IPS DF 6.9 (cell line): ENCODE results near the gene CABYR.

Source experiments
- DNase-seq: peaks from one replicate; pipeline ENCODE4 v3.0.0-alpha.2; 2013; ENCODE audit warnings: low read depth, low spot score
- H3K27ac ChIP-seq: one replicate; pipeline ENCODE4 v1.5.1; 2013; ENCODE audit warnings: low read length, control low read depth
- H3K27me3 ChIP-seq: 2 replicates; pipeline ENCODE4 v1.6.1; 2013; ENCODE audit warnings: mild to moderate bottlenecking, low read length; ENCODE audit not compliant: control insufficient read depth, insufficient read depth
- H3K36me3 ChIP-seq: 2 replicates; pipeline ENCODE4 v1.6.1; 2013; ENCODE audit warnings: low read length; ENCODE audit not compliant: control insufficient read depth, insufficient read depth
- H3K4me1 ChIP-seq: 2 replicates; pipeline ENCODE4 v1.6.1; 2013; ENCODE audit warnings: low read length; ENCODE audit not compliant: control insufficient read depth, insufficient read depth
- H3K4me3 ChIP-seq: 2 replicates; pipeline ENCODE4 v1.5.1; 2013; ENCODE audit warnings: mild to moderate bottlenecking, low read length
- H3K9me3 ChIP-seq: 2 replicates; pipeline ENCODE4 v1.6.1; 2013; ENCODE audit warnings: low read length, inconsistent platforms; ENCODE audit not compliant: control insufficient read depth, insufficient read depth
- WGBS: extraction: QIAGEN DNeasy Blood & Tissue Kit; methylation state at CpG from one replicate; pipeline ENCODE4 v1.1.7; 2013; ENCODE audit warnings: mixed read lengths, missing lambda C conversion rate; ENCODE audit not compliant: insufficient read length, insufficient coverage; 5-methylcytosine and 5-hydroxymethylcytosine counted together

CABYR gene, protein sequence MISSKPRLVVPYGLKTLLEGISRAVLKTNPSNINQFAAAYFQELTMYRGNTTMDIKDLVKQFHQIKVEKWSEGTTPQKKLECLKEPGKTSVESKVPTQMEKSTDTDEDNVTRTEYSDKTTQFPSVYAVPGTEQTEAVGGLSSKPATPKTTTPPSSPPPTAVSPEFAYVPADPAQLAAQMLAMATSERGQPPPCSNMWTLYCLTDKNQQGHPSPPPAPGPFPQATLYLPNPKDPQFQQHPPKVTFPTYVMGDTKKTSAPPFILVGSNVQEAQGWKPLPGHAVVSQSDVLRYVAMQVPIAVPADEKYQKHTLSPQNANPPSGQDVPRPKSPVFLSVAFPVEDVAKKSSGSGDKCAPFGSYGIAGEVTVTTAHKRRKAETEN

DNA sequence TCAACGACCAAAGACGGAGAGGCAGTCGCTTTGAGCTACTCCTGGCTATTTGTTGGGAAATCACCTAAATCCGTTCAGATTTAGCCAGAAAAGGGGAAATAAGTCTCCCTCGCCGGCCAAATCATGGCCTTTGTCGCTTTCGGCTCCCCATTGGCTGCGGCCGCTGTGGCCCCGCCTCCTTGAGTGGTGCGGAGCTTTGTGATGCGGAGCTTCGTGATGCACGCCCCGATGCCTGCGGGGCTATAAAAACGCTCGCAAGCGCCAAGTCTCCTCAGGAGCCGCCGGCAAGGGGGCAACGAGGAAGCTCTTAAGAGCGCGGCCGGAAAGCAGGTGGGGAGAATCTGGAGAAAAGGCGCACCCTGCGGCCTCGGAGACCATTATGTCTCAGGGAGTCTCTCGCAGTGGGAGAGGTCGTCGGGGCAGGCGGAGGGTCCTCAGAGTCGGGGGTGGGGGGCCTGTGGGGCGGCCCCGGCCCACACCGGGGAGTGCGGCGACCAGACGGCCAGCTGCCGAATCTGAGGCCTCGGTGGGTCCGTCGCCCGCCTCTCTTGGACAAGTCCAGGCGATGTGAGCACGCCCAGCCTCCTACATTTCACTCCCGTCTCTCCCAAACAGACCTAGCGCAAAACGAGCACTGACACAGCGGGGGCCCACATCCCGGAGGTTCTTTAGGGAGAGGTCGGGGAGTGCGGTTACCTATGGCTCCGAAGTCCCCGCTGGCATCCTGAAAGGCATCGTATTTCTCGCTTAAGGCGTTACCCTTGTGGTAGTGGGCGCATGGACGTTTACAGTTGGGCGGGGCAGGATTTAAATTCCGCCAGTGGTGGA, at the start of gene CABYR:
Gene CABYR, plus strand, starts transcription at position 274 of the 828 bp plus-strand sequence. CDS start 4,053 bp downstream, outside the sequence.
- Histone ChIP-seq H3K4me3 (peak within 1 kb of the TSS; percentile 75), H3K9me3 (no peaks in the 10 kb centered on the region), H3K27me3 (no peaks in the 10 kb centered on the region), H3K4me1 (peaks cover 2% of the 10 kb centered on the region; the same call in 1 of the 2 replicates), H3K27ac (no peak within 1 kb of the TSS), H3K36me3 (no peaks in the 10 kb centered on the region)
- peak; percentile 87 for DNase-seq
- no CpG with 5 or more reads among the region's 63 CpGs for WGBS

DNA sequence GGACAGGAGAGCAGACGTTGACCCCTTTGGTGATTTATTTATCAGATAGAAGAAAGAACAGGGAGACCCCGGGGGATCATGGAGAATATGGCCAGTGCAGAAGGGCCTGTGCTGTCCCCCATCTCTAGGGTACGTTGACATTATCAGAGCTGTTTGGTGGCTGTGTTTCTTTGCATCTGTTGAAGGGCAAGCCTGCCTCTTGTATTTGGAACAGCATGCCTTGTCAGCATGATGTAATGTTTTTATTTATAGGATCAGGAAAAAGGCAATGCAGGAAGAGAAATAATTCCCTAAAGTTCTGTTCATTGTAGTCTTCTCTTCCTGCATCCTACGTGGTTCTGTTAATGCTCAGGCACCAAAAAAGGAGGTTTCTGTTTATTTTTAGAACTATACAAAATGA, 49.8 kb upstream of the CABYR start:
- H3K4me1 ChIP-seq: no peaks in the 10 kb centered on the region

DNA sequence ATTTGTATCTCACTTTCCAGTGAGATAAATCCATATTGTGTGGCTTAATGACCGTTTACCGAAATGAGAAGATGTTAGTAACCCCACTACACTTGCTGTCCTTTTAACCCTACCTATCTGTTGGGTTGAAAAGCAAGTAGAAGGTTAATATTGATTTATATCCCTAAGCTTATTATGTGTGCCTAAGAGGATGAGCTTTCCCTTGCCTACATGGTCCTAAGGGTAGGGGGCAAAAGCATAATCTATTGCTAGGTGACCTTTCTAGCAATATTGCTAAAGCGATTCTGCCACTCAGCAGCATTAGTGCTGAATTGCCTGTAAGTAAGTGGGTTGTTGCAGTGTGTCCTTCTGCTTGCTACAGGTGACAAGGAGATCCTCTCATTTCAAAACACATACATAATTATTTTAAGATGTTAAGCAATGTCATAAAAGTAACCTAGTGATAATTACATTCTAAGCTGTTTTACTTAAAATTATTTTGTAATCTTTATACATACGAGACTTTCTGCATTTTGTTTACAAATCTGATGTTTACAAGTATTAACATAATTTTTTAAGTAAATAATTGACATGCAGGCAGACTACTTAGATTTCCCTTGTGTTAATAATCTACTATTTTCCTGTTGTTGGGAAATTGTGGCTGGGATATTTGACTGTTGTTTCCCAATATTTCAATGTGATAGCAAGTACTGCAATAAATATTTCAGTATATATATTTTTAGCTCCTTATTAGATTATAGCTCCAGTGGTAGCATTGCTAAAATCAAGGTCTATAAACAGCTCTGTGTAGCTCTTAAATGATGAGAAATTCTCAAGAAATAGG, 49.1 kb upstream of the CABYR start:
- peaks cover 2% of the 10 kb centered on the region; the same call in 1 of the 2 replicates for H3K36me3 ChIP-seq
- H3K27ac ChIP-seq: no peak overlapping the region
- no peak for DNase-seq
- no peaks in the 10 kb centered on the region for H3K27me3 ChIP-seq
- WGBS: no CpG with 5 or more reads among the region's 4 CpGs
- no peaks in the 10 kb centered on the region for H3K9me3 ChIP-seq
- H3K4me1 ChIP-seq: no peaks in the 10 kb centered on the region
- no peak overlapping the region for H3K4me3 ChIP-seq

More for the DNA sequence above, 49.8 kb upstream of the CABYR start:
- no CpG with 5 or more reads among the region's 4 CpGs for WGBS
- no peak for DNase-seq
- Histone ChIP-seq H3K27me3 (no peaks in the 10 kb centered on the region), H3K4me3 (no peak overlapping the region), H3K9me3 (no peaks in the 10 kb centered on the region), H3K27ac (no peak overlapping the region), H3K36me3 (peaks cover 2% of the 10 kb centered on the region; the same call in 1 of the 2 replicates)

DNA sequence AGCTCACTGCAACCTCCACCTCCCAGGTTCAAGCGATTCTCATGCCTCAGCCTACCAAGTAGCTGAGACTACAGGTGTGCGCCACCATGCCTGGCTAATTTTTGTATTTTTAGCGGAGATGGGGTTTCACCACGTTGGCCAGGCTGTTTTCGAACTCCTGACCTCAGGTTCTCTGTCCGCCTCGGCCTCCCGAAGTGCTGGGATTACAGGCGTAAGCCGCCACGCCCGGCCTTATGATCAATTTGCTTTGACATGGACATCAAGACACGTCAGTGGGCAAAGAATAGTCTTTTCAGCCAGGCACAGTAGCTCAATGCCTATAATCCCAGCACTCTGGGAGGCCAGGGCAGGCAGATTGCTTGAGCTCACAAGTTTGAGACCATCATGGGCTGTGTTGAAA, 48.0 kb upstream of the CABYR start:
- WGBS: no CpG with 5 or more reads among the region's 13 CpGs
- no peaks in the 10 kb centered on the region for H3K27me3 ChIP-seq
- DNase-seq: no peak
- peaks cover 2% of the 10 kb centered on the region; the same call in 1 of the 2 replicates for H3K36me3 ChIP-seq
- H3K9me3 ChIP-seq: no peaks in the 10 kb centered on the region
- H3K27ac ChIP-seq: no peak overlapping the region
- no peak overlapping the region for H3K4me3 ChIP-seq
- H3K4me1 ChIP-seq: no peaks in the 10 kb centered on the region

DNA sequence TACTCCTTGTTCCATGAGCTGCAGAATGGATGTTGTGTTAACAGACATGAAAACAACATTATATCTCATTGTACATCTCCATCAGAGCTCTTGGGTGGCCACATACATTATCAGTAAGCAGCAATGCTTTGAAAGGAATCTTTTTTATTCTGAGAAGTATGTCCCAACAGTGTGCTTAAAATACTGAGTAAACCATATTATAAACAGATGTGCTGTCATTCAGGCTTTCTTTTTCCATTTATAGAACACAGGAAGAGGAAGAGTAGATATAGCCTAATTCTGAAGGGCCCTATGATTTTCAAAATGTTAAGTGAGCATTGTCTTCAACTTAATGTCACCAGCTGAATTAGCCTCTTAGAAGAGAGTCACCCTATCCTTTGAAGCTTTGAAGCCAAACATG, 44.3 kb upstream of the CABYR start:
- H3K36me3 ChIP-seq: no peaks in the 10 kb centered on the region
- no peaks in the 10 kb centered on the region for H3K27me3 ChIP-seq
- no peaks in the 10 kb centered on the region for H3K9me3 ChIP-seq
- no peaks in the 10 kb centered on the region for H3K4me1 ChIP-seq
- H3K4me3 ChIP-seq: no peak overlapping the region
- H3K27ac ChIP-seq: no peak overlapping the region
- DNase-seq: no peak

DNA sequence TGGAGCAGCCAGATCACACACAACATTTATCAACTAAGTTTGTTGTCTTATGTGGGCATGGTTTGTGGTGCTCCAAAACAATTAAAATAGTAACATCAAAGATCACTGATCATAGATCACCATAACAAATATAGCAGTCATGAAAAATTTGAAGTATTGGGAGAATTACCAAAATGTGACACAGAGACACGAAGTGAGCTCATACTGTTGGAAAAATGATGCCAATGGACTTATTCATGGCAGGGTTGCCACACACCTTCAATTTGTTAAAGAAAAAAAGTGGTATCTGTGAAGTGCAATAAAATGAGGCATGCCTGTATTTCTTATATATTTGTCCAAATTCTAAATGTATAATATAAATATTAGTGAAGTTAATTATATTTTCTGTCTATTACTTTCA, 42.9 kb upstream of the CABYR start:
- no CpG with 5 or more reads among the region's 1 CpG for WGBS
- H3K4me1 ChIP-seq: no peaks in the 10 kb centered on the region
- H3K36me3 ChIP-seq: no peaks in the 10 kb centered on the region
- no peaks in the 10 kb centered on the region for H3K27me3 ChIP-seq
- H3K27ac ChIP-seq: no peak overlapping the region
- DNase-seq: no peak
- H3K4me3 ChIP-seq: no peak overlapping the region
- H3K9me3 ChIP-seq: no peaks in the 10 kb centered on the region

DNA sequence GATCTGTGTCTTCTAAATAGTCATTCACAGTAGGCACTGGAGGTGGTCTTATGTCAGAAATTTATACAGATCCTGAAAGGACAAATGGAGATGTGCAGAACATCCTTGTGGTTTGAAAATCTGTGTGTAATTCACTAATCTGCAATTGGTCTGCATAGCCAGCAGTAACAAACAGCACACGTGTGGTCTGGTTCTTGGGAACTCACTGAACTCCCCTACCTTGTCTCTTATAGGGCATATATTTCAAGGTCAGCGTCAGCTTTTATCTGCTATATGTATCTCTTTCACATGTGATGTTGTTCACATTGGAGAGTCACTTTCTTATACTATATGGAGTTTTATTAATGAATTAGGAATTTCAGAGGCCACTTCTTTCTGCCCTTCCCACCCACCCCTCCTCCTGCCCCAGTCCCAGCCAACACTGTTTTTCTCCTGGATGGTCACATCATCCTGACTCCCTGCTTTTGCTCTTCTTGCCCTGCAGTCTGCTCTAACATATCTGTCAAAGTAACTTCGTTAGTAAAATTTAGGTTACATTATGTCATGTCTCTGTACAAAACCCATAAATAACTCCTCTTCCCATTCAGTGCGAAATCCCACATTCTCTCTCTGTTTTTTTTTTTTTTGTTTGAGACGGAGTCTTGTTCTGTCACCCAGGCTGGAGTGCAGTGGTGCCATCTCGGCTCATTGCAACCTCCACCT, 35.4 kb upstream of the CABYR start:
- Histone ChIP-seq H3K4me3 (no peak overlapping the region), H3K4me1 (no peaks in the 10 kb centered on the region), H3K27me3 (no peaks in the 10 kb centered on the region), H3K9me3 (no peaks in the 10 kb centered on the region), H3K27ac (no peak overlapping the region), H3K36me3 (no peaks in the 10 kb centered on the region)
- no CpG with 5 or more reads among the region's 6 CpGs for WGBS
- DNase-seq: no peak

DNA sequence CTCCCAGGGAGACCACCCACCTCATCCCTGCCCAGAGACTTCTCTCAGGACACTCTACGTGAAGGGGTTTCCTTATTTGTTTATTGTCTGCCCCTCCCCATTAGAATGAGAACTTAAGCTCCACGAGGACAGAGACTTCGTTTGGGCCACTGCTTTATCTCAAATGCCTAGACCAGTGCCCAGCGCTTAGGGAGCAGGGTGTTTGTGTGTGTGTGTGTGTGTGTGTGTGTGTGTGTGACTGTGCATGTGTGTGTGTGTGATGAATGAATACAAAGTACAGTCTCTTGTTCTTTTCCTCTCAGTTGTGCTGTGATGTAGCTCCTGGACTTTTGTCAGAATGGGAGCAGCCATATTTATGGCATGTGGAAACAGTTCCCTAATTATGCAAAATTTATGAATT, 34.4 kb upstream of the CABYR start:
- DNase-seq: no peak
- no peaks in the 10 kb centered on the region for H3K36me3 ChIP-seq
- H3K27ac ChIP-seq: no peak overlapping the region
- no peaks in the 10 kb centered on the region for H3K9me3 ChIP-seq
- H3K4me3 ChIP-seq: no peak overlapping the region
- no peaks in the 10 kb centered on the region for H3K4me1 ChIP-seq
- no CpG with 5 or more reads among the region's 4 CpGs for WGBS
- H3K27me3 ChIP-seq: no peaks in the 10 kb centered on the region

DNA sequence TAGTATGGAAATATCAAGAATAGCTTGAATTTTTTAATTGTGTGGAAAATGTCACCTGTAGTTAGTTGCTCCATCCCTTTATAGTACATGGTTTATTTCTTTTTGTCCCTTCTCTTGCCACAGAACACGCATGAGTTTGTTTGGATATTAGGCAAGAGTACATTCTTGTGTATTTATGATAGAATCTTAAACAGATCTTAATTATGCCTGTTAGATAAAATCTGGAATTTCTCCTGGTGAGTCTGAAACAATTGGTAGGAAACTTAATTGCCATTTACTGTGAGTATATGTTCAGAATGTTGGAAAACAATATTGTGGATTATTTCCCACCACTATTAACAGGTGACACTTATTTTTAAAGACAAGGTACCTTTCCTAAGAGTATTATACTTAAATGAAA, 30.2 kb upstream of the CABYR start:
- H3K9me3 ChIP-seq: no peaks in the 10 kb centered on the region

DNA sequence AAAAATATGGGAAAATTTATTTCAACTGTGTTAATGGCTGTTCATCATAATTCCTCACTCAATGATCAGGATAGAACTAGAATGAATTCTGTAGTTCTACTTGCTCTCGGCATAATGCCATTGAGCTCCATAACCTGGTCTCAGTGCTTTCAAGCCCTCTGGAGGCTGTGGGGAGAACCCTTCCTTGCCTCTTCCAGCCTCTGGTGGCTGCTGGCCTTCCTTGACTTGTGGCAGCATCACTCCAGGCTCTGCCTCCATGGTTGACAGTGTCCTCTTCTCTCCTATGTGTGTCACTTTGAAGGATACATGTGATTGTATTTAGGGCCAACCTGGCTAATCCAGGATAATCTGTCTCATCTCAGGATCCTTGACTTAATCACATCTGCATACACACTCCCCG, 26.9 kb upstream of the CABYR start:
- H3K36me3 ChIP-seq: peaks cover 3% of the 10 kb centered on the region; the same call in 1 of the 2 replicates
- no peak overlapping the region for H3K27ac ChIP-seq
- no peaks in the 10 kb centered on the region for H3K9me3 ChIP-seq
- no CpG with 5 or more reads among the region's 2 CpGs for WGBS
- H3K27me3 ChIP-seq: no peaks in the 10 kb centered on the region
- no peak overlapping the region for H3K4me3 ChIP-seq
- no peak for DNase-seq
- H3K4me1 ChIP-seq: no peaks in the 10 kb centered on the region

More for the DNA sequence above, 30.2 kb upstream of the CABYR start:
- DNase-seq: no peak
- Histone ChIP-seq H3K4me3 (no peak overlapping the region), H3K36me3 (no peaks in the 10 kb centered on the region), H3K4me1 (no peaks in the 10 kb centered on the region), H3K27me3 (no peaks in the 10 kb centered on the region), H3K27ac (no peak overlapping the region)
- no CpG with 5 or more reads among the region's 1 CpG for whole genome bisulfite sequencing
